ENCODE data around the gene COL1A2. TPM values are rescaled to one million over a fixed set of nuclear protein-coding genes. Genes with fewer than 3 reads are reported as not detected.

The COL1A2 gene
- total RNA-seq, 1 donor from 2014 or later = 1,439 TPM

DNA sequence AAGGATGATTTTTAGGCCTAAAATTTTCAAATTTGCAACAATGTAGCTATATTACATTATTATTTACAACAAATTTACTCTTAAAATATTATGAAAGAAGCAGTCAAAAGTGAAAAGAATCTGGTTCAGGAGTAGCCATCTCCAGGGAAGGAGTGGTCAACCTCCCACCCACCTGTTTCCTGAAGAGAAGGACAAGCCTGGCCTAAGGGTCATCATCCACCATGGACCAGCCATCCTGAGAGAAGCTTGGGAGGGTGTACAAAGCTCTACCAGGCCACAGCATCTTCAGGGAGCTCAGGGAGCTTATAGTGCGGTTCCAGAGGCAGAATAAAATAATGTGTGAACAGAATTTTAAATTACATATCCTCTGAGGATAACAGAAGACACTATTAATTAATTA lies 38.1 kb downstream of the COL1A2 start:
- peak; percentile 5 for DNase-seq (ENCODE audit: low read depth)

DNA sequence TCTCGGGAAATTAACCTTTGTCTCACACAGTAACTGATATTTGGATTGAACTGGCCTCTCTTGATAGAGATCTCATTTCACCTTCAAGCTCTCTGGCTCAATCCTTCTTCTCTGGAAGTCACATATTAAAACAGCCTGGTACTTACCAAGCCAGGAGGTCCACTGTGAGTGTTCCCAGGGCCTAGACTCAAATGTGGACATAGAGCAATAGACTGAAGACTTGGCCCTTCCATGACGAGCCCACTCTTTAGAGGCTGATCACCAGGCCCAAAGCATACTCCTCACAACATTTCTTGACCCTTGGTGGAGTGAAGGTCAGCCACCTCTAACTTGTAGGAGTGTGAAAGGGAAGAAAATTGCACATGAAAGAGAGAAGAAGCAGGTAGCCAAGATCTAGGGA lies 38.5 kb downstream of the COL1A2 start:
- DNase-seq (ENCODE audit: low read depth) = peak; percentile 2

DNA sequence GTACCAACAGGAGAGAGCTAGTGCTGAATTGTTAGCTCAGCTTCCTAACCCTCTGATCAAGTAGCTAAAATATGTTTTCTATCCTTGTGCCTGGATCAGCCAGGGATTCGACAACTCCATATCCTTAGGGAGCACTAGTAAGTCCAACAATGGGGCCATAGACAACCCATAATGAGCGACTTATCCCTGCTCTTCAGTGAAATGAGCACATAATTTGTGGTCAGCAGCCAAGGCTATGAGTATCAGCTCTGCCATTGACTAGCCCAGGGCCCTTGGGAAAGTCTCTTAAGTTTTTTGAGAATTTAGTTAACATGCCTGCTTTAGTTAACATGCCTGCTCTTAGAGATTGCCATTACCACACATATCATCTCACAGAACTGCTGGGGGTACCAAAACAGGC lies 39.3 kb downstream of the COL1A2 start:
- DNase-seq (ENCODE audit: low read depth) = peak; percentile 8

DNA sequence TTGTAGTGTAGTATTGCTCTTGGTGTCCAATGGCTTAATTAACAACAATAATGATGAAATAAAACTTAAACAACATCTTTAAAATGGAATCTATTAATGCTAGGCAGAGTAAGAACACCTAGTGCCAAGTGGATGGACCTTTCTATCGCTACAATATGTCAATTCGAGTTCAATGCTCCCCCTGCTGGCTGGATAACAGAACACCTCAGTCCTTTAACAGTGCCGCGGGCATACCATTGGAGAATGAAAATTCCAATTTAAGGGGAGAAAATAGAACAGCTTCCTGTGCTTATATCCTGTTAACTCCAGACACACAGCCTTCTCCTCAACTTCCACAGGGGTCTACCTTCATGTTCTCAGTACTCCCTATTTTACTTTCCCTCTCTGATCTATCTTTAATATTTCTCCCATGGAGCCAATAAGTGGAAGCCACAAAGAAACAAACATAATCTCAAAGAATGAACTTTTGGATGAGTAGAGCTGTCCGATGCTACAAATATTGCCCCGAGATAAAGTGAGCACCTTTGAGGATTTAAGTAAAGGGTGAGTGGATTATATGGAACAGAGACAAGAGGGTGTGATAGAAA lies 41.4 kb downstream of the COL1A2 start:
- peak; percentile 91 for DNase-seq (ENCODE audit: low read depth)

DNA sequence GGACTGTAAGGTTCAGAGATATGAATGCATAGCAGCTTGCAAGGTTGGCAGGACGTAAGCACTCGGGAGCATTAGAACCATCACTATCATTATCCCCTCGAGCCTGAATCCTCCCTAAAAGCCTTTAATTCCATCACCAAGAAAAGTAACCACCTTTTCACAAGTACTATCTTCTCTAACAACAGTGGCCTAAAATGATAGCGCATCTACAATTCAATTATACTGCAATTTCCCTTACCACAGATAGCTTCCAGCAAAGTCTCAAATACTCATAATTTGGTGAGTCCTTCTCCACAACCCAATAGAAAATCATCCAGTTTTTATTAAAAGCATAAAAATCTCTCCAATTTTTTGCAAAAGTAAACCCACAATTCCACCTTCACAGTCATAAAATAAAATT lies 42.0 kb downstream of the COL1A2 start:
- DNase-seq (ENCODE audit: low read depth) = no peak

DNA sequence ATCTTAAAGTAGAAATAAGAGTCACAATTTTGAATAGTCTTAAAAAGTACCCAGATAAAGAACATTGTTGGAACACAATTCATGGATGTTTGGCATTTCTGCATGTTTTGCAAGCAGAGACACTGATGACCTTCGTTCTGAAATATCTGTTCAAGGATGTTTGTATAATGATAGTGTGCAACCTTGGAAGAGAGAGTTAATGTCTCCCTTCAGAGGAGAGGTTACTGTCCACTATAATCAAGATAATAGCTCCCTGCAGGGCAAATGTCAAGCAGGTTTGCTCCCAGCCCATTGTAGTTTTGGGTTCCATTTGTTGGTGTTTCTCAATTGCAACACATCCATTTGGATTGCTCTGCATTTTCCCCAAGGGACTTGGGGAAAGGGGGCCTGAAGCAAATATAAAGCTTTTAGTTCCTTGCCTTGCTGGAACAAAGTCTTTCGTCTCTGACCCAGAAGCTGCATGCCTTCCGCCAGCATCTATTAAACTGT lies 45.2 kb downstream of the COL1A2 start:
- no peak for DNase-seq (ENCODE audit: low read depth)

DNA sequence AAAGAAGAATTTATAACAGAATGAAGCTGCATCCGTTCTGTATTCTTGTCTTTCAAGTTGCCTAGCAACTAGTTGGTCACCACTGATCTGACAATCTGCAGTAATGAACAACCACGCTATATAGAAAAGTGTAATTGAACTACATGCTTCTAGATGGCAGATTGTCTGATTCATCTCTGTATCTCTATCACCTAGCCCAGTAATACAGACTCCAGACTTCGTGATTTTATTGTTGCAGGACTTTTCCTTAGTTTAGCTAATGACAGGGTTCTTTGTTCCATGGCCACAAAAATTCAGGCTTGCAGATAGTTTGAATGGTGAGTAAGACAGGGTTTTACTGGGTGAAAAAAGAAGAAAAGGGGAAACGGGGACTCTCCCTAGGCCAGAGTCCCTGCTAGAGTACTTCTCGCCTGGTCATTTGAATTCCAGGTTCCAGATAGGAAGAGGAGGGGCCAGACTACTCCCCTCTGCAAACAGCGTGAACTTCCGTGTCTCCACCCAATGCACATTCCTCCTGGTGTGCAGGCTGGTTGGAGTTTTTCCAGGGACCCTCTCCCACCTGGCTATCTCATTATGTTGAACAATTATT lies 45.9 kb downstream of the COL1A2 start:
- no peak for DNase-seq (ENCODE audit: low read depth)

DNA sequence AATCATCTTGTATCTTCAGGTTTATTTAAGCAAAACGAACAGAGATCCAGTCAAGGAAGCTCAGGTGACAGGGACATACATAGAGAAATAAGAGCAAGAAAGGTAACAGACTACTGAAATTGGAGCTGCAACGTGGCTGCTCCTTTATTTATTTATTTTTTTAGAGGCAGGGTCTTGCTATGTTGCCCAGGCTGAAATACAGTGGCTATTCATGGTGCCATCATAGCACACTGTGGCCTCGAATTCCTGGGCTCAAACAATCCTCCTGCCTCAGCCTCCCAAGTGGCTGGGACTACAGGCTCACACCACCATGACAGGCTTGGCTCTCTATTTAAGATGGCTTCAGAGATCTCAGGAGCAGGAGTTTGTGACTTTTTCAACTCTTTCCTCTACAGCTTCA lies 46.4 kb downstream of the COL1A2 start:
- no peak for DNase-seq (ENCODE audit: low read depth)

DNA sequence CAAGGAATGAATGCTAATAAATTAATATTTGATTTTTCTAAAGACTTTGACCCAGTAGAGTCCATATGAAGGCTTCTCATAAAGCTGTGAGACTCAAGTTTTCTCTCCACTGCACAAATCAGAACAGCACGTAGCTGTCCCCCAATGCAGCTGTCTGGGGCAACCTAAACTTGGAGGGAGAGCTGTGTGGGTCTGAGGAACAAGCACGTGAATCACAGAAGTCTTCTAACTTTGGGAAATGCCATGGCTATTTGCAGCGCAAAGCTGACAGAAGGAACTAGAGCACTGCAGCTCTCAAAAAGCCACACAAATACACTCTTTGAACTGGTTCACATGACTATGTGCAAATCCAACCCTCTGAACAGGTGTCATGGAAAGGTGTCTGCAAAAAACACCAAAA lies 47.9 kb downstream of the COL1A2 start:
- DNase-seq (ENCODE audit: low read depth) = peak; percentile 41

DNA sequence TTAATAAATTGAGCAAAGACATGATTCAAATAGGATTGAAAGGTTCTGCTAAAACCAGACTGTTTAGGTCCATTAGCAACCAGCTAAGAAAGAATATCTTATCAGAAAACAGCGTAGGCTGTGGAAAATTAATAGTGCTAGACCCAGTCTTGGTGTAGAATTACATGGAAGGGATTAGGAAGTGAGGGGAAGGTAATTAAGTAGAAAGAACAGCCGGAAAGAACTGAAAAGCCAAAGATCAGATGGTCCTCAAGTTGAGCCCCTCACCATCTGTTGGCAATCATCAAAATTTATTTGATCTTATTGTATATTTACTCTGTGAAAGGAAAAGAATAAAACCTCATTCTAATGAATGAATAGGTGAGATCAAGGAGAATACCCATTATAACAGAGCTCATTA lies 50.1 kb downstream of the COL1A2 start:
- no peak for DNase-seq (ENCODE audit: low read depth)

DNA sequence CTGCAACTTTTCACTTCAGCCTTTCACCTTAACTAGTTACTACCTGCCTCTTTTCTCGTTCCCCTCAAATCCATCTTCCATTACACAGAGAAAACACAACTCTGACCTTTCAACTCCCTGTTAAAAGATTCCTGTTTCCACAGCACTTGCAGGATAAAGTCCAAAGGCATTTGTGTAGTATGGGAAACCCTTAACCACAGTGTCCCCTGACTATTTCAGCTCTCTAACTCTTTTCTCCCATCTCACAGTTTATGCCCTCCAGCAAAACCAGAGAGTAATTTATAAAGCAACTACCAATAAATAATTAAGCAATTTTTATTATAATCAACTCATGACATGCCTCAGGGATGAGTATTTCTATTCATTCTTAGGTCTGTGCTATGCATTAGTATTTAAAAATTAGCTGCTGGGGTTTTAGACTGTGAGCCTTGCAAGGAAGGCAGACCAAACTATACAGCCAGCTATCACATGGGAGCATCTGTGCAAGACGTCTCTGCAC lies 51.0 kb downstream of the COL1A2 start:
- no peak for DNase-seq (ENCODE audit: low read depth)

DNA sequence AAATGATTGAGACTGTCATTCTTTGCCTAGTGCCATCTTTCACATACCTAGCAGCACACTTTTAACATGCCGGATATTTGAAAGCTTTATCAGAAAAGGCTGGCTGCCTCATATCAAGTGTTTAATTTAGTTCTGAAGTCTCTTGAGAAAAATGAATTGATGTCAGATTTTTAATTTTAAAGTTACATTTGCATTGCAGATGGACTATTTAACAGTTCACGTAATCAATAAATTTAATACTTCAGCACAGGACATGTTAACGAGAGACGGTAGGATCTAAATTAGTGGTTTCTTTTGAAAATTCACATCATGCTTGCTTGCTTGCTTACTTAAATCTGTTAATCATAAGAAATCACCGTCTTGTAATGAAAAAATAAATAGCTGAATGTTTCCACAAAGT lies 51.6 kb downstream of the COL1A2 start:
- no peak for DNase-seq (ENCODE audit: low read depth)

DNA sequence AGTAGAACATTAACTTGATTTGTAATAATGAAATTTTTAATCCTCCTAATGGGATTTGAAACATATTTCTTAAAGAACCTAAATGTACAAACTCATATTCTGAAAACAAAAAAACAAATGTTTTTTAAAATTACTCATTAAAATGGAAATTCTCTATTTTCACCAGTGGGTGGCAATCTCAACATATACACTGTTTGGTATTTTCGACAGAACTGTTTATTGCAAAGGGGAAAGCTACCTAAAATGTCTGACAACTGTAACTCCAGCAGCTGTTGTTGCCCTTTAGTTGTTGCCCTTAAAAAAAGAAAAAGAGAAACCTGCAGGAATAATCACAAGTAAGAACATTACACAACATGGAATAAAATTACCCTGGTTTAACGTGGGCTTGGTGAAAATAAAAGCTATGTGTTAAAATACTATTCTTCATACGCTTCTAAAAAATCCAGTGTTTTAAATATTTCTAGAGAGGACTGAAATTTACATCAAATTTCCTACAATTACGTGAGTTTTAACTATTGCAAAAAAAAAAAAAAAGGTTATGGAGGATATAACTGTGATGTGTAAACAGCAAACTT lies 54.5 kb downstream of the COL1A2 start:
- DNase-seq (ENCODE audit: low read depth) = peak; percentile 80

DNA sequence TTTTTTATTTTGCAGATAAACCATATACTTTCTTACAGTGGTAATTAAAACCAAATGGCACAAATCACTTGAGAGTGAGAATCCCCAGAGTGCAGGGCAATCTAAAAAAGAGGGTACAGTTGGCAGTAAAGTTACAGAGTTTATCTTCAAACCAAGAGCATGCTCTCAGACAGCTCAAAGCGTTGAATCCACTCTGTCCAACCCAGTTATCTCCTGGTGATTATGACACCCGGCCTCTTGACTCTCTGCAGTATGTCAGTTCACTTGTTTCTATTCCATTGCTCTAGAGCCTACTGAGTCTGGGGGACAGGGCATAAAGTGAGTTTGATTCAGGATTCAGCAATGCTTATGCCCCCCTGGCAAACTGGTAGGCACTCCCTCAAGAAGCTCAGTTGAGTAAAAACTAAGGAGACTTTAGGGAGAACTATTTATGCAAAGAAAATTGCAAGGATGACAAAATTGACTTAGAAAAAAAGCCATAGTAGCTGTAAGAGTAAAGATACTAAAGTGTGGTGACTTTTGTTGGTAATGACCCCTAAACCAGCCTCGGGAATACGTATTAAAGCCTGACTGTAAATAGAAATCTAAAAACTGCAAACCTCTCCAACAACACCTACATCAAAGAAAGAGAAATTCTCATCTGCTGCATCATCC lies 55.5 kb downstream of the COL1A2 start:
- DNase-seq (ENCODE audit: low read depth) = no peak

DNA sequence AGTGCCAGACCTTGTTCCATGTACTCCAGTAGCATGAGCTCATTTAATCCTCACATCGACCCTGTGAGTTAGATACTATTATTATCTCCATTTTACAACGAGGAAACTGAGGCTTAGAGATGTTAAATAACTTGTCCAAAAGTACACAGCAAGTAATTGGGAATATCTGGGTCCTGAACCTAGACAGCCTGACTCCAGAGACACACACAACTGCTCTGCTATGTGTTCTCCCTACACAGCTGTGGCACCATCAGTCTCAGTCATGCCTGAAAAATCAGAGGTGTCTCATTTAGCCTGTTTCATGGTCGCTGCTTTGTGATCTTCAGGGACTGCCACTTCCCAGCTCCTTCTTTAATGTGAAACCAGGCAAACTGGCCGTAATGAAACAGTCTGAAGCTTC lies 56.5 kb downstream of the COL1A2 start:
- peak; percentile 7 for DNase-seq (ENCODE audit: low read depth)

DNA sequence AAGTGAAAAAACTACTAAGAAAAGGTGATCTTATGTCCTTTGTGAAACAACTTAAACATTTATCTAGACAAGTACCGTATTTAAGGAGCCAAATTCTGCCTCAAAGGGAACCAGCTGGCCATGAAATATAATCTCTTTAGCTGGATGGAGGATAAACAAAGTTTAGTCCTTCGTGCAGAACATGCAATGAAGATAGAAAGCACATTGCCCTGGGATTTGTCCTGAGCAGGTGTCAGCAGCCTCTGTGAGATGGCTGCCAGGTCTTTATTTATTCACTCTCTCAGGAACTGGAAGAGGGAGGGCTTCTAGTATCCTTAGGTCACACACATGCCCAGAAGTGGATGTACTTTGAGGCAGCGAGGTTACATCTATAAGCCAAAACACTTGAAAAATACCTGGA lies 57.5 kb downstream of the COL1A2 start:
- peak; percentile 64 for DNase-seq (ENCODE audit: low read depth)

DNA sequence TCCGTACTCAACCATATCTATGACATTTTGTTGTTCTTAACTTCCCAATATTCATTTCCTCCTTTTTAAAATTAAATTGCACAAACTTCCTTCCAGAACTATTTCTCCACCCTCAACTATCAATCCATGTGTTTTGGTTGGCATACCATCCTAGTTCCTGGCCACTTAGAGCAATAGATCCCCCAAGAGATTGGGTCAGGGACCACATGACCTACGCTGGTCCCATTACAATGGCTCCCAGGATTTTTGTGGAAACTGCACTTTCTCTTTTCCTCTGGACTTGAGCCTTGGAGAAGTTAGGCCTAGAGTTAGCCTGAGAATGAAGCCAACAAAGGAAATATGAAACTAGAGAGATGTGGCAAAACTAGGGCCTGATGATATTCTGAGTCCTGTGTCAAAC lies 59.2 kb downstream of the COL1A2 start:
- DNase-seq (ENCODE audit: low read depth) = no peak

DNA sequence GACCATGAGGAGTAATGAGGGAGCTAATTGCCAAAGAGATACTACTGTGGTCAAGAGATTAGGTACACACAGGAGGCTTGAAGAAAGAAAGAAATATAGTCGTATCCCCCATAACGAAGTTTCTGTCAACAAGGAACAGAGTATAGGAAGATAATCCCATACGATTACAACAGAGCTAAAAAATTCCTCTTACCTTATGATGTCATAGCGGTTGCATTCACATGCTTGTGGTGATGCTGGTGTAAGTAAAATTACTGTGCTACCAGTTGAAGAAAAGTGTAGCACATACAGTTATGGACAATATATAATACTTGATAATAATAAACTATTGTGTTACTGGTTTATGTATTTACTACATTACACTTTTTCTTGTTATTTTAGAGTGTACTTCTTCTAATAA lies 63.3 kb downstream of the COL1A2 start:
- no peak for DNase-seq (ENCODE audit: low read depth)

DNA sequence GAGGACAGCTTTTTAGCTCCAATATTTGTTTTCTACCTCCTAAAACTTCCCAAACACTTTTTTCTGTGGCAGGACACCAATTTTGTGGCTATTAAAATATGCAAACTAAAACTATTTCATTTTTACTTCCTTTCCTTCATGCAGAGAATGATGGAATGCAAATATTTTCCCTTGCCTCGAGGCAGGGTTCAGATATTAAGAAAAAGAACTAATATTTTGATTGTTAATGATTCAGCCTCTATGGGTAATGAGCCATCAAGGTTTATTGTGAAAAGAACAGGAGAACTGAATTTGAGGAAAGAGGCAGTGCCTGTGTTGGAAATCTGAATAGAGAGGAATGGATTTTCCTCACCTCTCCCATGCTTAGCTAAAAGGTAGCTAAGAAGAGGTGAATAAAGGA lies 71.8 kb downstream of the COL1A2 start:
- no peak for DNase-seq (ENCODE audit: low read depth)

DNA sequence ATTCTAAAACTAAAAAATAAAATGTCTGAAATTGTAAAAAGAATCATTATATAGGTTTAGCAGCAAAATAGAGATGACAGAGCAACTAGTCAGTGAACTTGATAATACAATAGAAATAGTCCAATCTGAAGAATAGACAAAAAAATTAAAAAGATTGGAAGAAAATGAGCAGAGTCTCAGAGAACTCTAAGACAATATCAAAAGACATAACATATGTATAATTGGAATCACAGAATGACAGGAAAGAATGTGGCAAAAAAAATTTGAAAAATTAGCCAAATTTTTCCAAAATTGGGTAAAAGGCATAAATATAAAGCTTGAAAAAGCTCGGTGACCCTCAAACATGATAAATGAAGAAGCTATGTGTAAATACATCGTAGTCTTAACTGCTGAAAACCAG lies 76.9 kb downstream of the COL1A2 start:
- no peak for DNase-seq (ENCODE audit: low read depth)

DNA sequence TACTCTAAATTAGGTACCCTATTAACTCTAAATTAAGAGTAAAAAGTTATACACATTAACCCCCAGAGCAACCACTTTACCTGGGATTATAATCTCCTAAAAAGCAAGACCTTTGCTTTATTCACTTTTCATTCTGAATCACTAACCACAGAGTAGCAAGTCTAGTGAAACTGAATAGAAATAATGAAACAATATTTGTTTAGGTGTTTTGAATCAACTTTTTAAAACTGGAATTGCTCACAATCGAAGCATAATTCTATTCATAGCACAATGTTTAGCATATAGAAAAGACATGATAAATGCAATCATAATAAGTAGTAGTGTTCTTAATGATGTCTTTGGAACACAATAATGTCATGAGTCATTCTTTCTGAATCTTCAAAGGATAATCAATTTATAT lies 77.9 kb downstream of the COL1A2 start:
- no peak for DNase-seq (ENCODE audit: low read depth)

DNA sequence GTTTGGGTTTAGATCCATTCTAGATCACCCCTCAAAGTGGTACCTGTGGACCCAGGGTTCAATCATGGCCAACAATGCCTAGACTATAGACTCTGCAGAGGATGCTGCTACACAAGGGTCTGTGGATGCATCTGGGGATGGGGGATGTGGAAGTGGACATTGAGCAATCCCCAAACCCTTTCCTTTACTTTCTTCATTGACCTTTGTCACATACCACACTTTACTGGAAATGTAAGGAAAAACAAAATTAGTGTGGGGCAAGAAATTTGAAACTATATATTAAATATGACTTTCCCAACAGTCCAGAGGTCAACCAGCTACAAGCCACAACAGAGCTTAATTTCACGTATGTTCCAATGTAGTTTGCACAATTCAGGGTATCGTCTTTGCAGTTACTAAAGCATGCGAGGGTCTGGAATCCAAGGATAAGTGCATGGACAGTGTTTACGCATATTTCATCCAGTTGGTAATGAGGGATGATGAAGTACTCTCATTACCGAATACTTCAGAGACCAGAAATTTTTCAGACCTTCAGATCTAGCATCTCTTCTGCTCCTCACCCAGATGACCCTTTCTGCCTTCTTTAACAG lies 81.7 kb downstream of the COL1A2 start:
- no peak for DNase-seq (ENCODE audit: low read depth)
